ENCODE measurements around the gene LYVE1. TPM values are rescaled to one million over a fixed set of nuclear protein-coding genes. Genes with fewer than 3 reads are reported as not detected.

The LYVE1 gene
- total and polyA plus RNA-seq, 5 donors from 2014 or later: not detected

DNA sequence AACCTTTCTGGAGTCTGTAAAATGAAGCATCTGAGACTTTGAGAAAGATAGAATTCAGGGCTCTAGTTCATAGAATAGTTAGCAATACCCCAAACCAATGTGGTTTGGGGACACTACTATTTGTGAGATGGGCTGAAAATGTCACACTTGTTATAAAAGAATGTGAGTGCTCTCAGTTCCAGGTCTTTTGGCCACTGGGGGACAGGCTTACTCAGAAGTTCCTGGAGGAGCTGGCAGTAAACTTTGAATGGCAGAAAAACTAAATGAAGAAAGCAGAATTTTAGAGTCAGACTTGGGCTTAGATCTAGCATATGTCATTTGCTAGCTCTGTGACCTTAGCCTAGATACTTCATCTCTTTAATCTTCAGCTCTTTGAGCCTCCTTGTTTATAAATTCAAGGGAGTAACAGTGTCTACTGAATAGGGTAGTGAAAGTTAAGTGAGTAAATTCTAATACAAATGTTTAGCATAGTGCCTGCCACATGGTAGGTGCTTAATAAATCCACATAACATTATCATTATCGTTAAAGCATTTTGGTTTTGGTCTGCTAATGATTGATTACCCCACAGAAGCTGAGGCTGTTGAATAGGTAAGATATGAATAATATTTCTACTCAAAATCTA, 3.7 kb downstream of the LYVE1 start:
- no peaks in the 10 kb centered on the region for H3K9me3 ChIP-seq (ENCODE audit: control insufficient read depth in 2 of 2, low read length in 2 of 2)
- H3K27me3 ChIP-seq (ENCODE audit: control insufficient read depth, insufficient read depth, low read length): peaks cover 10% of the 10 kb centered on the region
- no peaks in the 10 kb centered on the region for H3K36me3 ChIP-seq (ENCODE audit: control insufficient read depth, insufficient read depth, low read length)
- ATAC-seq (ENCODE audit: low read depth in 2 of 2) (no peak), DNase-seq (peak in 1 of 3 donors; percentile 20)
- H3K4me3 ChIP-seq (ENCODE audit: low read depth, low read length): no peak overlapping the region
- Mint-ChIP-seq H3K36me3 (no peaks in the 10 kb centered on the region), H3K4me1 (no peaks in the 10 kb centered on the region), H3K27ac (peak overlapping the region in 1 of 3 donors; percentile 30), H3K4me3 (no peak overlapping the region), H3K9me3 (no peaks in the 10 kb centered on the region), H3K27me3 (peaks cover 22% of the 10 kb centered on the region)
- no peaks in the 10 kb centered on the region for H3K4me1 ChIP-seq (ENCODE audit: control insufficient read depth, insufficient read depth, low read length, poor library complexity, severe bottlenecking)
- H3K27ac ChIP-seq (ENCODE audit: insufficient read depth, low read length, poor library complexity, severe bottlenecking): no peak overlapping the region

DNA sequence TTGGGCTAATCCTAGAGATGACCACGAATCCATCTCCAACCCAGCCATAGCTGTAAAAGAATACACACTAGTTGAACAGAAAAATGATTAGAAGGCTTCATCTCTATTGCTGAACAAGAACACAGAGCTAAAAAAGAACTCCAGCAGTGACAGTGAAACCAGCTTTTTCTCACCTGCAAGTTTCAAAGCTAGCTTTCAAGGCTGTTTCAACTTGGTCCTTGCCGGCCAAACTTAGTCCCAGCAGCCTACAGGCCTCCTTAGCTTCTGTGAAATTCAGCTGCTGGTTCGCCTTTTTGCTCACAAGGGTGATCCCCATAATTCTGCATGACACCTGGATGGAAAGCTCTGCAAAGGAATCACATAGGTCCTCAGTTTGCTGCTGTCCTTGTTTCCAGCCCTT, 4.4 kb downstream of the LYVE1 start:
- Histone ChIP-seq H3K9me3 (ENCODE audit: control insufficient read depth in 2 of 2, low read length in 2 of 2) (no peaks in the 10 kb centered on the region), H3K4me1 (ENCODE audit: control insufficient read depth, insufficient read depth, low read length, poor library complexity, severe bottlenecking) (no peaks in the 10 kb centered on the region), H3K27me3 (ENCODE audit: control insufficient read depth, insufficient read depth, low read length) (peaks cover 11% of the 10 kb centered on the region), H3K4me3 (ENCODE audit: low read depth, low read length) (no peak overlapping the region), H3K36me3 (ENCODE audit: control insufficient read depth, insufficient read depth, low read length) (no peaks in the 10 kb centered on the region), H3K27ac (ENCODE audit: insufficient read depth, low read length, poor library complexity, severe bottlenecking) (no peak overlapping the region)
- H3K4me3 Mint-ChIP-seq: no peak overlapping the region
- H3K27me3 Mint-ChIP-seq: peaks cover 29% of the 10 kb centered on the region
- H3K36me3 Mint-ChIP-seq: no peaks in the 10 kb centered on the region
- no peaks in the 10 kb centered on the region for H3K4me1 Mint-ChIP-seq
- no peaks in the 10 kb centered on the region for H3K9me3 Mint-ChIP-seq
- H3K27ac Mint-ChIP-seq: peak overlapping the region in 1 of 3 donors; percentile 30
- ATAC-seq (ENCODE audit: low read depth in 2 of 2): no peak
- DNase-seq: no peak

DNA sequence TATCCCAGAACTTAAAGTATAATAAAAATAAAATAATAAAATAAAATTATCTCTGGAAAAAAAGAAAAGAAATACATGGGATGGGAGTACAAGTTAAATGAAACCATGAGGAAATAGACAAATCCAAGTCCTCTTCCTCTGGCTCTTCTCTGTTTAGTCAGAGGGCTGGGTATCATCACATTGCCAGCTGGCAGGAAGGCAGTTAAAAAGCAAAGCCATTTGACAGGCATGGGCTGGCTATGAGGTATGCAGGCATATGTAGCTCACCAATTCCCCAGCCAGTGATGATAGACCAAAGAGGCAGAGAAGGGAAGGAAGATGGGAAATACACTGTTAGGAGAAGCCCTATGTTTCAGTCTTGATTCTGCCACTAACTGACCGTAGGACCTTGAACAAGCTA, 6.5 kb downstream of the LYVE1 start:
- H3K4me3 ChIP-seq (ENCODE audit: low read depth, low read length): no peak overlapping the region
- ATAC-seq (ENCODE audit: low read depth in 2 of 2): no peak
- H3K36me3 Mint-ChIP-seq: no peaks in the 10 kb centered on the region

DNA sequence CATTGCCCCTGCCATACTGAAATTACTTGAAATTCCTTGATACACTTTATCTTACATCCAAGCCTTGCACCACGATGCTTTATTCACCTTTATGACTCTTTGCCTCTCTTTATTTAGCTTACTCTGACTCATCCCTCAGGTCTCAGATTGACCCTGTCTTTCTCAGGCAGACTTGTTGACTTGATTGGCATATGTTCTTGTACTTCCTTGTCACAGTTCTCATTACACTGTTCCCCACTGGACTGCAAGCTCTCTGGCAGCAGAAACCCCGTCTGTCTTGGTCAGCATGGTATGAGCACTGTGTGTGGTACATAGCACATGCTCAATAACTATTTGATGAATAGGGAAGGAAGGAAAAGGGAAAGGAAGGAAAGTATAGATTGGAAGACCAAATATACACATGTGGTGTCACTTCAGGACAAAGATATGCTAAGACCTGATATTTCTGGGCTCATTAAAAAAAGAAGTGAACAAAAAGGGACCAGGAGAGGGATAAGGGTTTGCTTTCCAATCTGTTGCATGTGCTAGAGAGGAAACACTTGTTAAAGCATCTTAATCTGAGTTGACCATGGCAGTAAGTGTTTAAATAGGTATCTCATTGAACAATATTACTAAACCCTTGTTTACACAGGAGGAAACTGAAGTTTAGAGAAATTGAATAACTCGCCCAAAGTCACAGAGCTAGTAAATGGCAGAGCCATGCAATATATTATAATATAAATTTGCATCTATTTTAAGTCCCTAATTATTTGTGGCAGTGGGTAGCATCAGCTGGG, 7.2 kb downstream of the LYVE1 start:
- Histone ChIP-seq H3K4me1 (ENCODE audit: control insufficient read depth, insufficient read depth, low read length, poor library complexity, severe bottlenecking) (no peaks in the 10 kb centered on the region), H3K9me3 (ENCODE audit: control insufficient read depth in 2 of 2, low read length in 2 of 2) (no peaks in the 10 kb centered on the region), H3K36me3 (ENCODE audit: control insufficient read depth, insufficient read depth, low read length) (no peaks in the 10 kb centered on the region), H3K4me3 (ENCODE audit: low read depth, low read length) (no peak overlapping the region), H3K27ac (ENCODE audit: insufficient read depth, low read length, poor library complexity, severe bottlenecking) (no peak overlapping the region), H3K27me3 (ENCODE audit: control insufficient read depth, insufficient read depth, low read length) (peaks cover 10% of the 10 kb centered on the region)
- H3K36me3 Mint-ChIP-seq: no peaks in the 10 kb centered on the region
- H3K9me3 Mint-ChIP-seq: no peaks in the 10 kb centered on the region
- H3K4me3 Mint-ChIP-seq: no peak overlapping the region
- H3K27ac Mint-ChIP-seq: peak overlapping the region in 1 of 3 donors; percentile 22
- DNase-seq (no peak), ATAC-seq (ENCODE audit: low read depth in 2 of 2) (no peak)
- no peaks in the 10 kb centered on the region for H3K4me1 Mint-ChIP-seq
- peaks cover 22% of the 10 kb centered on the region for H3K27me3 Mint-ChIP-seq

More for the DNA sequence above, 6.5 kb downstream of the LYVE1 start:
- Mint-ChIP-seq H3K27me3 (peaks cover 25% of the 10 kb centered on the region), H3K9me3 (no peaks in the 10 kb centered on the region), H3K4me1 (no peaks in the 10 kb centered on the region), H3K4me3 (no peak overlapping the region), H3K27ac (no peak overlapping the region)
- Histone ChIP-seq H3K27ac (ENCODE audit: insufficient read depth, low read length, poor library complexity, severe bottlenecking) (no peak overlapping the region), H3K27me3 (ENCODE audit: control insufficient read depth, insufficient read depth, low read length) (peaks cover 10% of the 10 kb centered on the region), H3K4me1 (ENCODE audit: control insufficient read depth, insufficient read depth, low read length, poor library complexity, severe bottlenecking) (no peaks in the 10 kb centered on the region), H3K9me3 (ENCODE audit: control insufficient read depth in 2 of 2, low read length in 2 of 2) (no peaks in the 10 kb centered on the region), H3K36me3 (ENCODE audit: control insufficient read depth, insufficient read depth, low read length) (no peaks in the 10 kb centered on the region)
- no peak for DNase-seq

DNA sequence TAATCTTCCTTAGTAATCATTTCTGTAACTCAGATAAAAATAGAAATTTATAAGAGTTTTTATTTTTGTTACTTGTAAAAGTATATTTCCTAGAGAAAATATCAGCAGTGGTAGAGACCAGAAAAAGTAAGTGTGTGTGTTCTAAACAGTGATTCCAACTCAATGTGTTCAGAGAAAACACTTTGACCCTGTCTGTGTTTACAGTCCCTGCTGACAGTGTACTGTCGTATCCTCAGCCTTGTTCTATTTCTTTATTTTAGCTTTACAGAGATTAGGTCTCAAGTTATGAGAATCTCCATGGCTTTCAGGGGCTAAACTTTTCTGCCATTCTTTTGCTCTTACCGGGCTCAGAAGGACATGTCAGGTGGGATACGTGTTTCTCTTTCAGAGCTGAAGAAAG, 10.2 kb downstream of the LYVE1 start:
- DNase-seq: no peak
- Histone ChIP-seq H3K36me3 (ENCODE audit: control insufficient read depth, insufficient read depth, low read length) (no peaks in the 10 kb centered on the region), H3K27ac (ENCODE audit: insufficient read depth, low read length, poor library complexity, severe bottlenecking) (no peak overlapping the region), H3K9me3 (ENCODE audit: control insufficient read depth in 2 of 2, low read length in 2 of 2) (no peaks in the 10 kb centered on the region), H3K27me3 (ENCODE audit: control insufficient read depth, insufficient read depth, low read length) (peaks cover 4% of the 10 kb centered on the region), H3K4me3 (ENCODE audit: low read depth, low read length) (no peak overlapping the region), H3K4me1 (ENCODE audit: control insufficient read depth, insufficient read depth, low read length, poor library complexity, severe bottlenecking) (no peaks in the 10 kb centered on the region)
- Mint-ChIP-seq H3K4me1 (no peaks in the 10 kb centered on the region), H3K4me3 (no peak overlapping the region), H3K27me3 (peaks cover 14% of the 10 kb centered on the region), H3K27ac (no peak overlapping the region), H3K36me3 (no peaks in the 10 kb centered on the region), H3K9me3 (no peaks in the 10 kb centered on the region)
- no peak for ATAC-seq (ENCODE audit: low read depth in 2 of 2)

DNA sequence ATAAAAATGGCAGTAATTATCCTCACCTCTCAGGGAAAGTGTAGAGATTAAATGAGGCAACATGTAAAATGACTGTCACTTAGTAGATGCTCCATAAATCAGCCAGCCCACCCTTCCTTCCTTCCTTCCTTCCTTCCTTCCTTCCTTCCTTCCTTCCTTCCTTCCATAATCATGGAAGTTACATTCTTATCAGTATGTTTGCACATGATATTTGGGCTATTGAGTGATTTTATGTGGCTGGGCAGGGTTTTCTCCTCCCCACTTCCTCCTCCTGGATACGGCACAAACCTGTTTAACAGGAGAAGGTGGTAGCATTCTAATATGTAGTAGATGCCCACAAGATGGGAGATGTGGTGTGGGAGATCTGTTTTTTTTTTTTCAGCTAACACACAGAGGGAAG, 11.9 kb downstream of the LYVE1 start:
- Mint-ChIP-seq H3K9me3 (peaks cover 0 to 5% (median 2%) of the 10 kb centered on the region in 7 donors), H3K4me1 (no peaks in the 10 kb centered on the region), H3K4me3 (no peak overlapping the region), H3K36me3 (no peaks in the 10 kb centered on the region), H3K27me3 (peaks cover 20% of the 10 kb centered on the region), H3K27ac (no peak overlapping the region)
- H3K4me1 ChIP-seq (ENCODE audit: control insufficient read depth, insufficient read depth, low read length, poor library complexity, severe bottlenecking): no peaks in the 10 kb centered on the region
- H3K4me3 ChIP-seq (ENCODE audit: low read depth, low read length): no peak overlapping the region
- peaks cover 0 to 3% of the 10 kb centered on the region in 2 experiments for H3K9me3 ChIP-seq (ENCODE audit: control insufficient read depth in 2 of 2, low read length in 2 of 2)
- DNase-seq (no peak), ATAC-seq (ENCODE audit: low read depth in 2 of 2) (no peak)
- H3K27ac ChIP-seq (ENCODE audit: insufficient read depth, low read length, poor library complexity, severe bottlenecking): no peak overlapping the region
- H3K27me3 ChIP-seq (ENCODE audit: control insufficient read depth, insufficient read depth, low read length): peaks cover 4% of the 10 kb centered on the region
- H3K36me3 ChIP-seq (ENCODE audit: control insufficient read depth, insufficient read depth, low read length): no peaks in the 10 kb centered on the region

DNA sequence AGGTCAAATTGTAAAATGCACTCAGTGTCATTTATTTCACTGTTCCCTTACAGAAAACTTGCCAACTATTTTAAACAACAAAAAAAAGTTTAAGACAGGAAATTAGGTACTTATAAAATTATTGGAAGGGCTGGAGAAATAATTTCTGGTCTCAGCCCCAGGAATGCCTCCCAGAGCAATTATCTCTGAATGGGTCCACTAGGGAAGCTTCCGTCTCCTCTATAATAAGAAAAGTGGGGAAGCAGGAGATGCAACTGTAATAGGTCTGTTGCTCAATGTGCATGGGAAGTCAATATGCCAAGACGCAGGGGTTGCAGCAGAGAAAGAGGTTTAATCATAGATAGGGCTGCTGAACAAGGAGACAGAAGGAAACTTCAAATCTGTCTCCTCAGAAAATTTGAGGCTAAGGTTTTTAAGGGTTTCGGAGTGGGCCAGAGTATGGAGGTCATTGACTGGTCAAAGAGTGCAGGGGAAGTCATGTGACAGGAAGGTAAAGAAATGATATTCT, 16.6 kb downstream of the LYVE1 start:
- no peak for DNase-seq
- Histone ChIP-seq H3K27me3 (ENCODE audit: control insufficient read depth, insufficient read depth, low read length) (peaks cover 7% of the 10 kb centered on the region), H3K4me1 (ENCODE audit: control insufficient read depth, insufficient read depth, low read length, poor library complexity, severe bottlenecking) (no peaks in the 10 kb centered on the region), H3K4me3 (ENCODE audit: low read depth, low read length) (no peak overlapping the region), H3K27ac (ENCODE audit: insufficient read depth, low read length, poor library complexity, severe bottlenecking) (no peak overlapping the region), H3K36me3 (ENCODE audit: control insufficient read depth, insufficient read depth, low read length) (no peaks in the 10 kb centered on the region), H3K9me3 (ENCODE audit: control insufficient read depth in 2 of 2, low read length in 2 of 2) (peaks cover 0 to 4% of the 10 kb centered on the region in 2 experiments)
- peaks cover 25% of the 10 kb centered on the region for H3K27me3 Mint-ChIP-seq
- no peaks in the 10 kb centered on the region for H3K36me3 Mint-ChIP-seq
- H3K9me3 Mint-ChIP-seq: peaks cover 0 to 5% (median 2%) of the 10 kb centered on the region in 7 donors
- no peak for ATAC-seq (ENCODE audit: low read depth in 2 of 2)
- no peak overlapping the region for H3K4me3 Mint-ChIP-seq
- H3K4me1 Mint-ChIP-seq: no peaks in the 10 kb centered on the region
- H3K27ac Mint-ChIP-seq: no peak overlapping the region

DNA sequence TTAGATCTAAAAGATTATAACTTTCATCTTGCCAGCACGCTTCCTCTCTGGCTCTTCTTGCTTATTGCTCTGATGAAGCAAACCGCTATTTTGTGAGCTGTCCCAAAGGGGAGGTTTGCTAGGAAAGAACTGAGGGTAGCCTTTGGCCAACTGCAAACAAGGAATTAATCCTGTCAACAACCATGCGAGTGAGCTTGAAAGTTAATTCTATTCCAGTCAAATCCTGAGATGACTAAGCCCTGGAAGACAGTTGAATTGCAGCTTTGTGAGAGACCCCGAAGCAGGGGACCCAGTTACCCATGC, 17.2 kb downstream of the LYVE1 start:
- no peaks in the 10 kb centered on the region for H3K36me3 Mint-ChIP-seq
- H3K27ac Mint-ChIP-seq: no peak overlapping the region
- H3K27me3 Mint-ChIP-seq: peaks cover 21% of the 10 kb centered on the region
- Histone ChIP-seq H3K9me3 (ENCODE audit: control insufficient read depth in 2 of 2, low read length in 2 of 2) (peaks cover 0 to 4% of the 10 kb centered on the region in 2 experiments), H3K36me3 (ENCODE audit: control insufficient read depth, insufficient read depth, low read length) (no peaks in the 10 kb centered on the region), H3K4me3 (ENCODE audit: low read depth, low read length) (no peak overlapping the region), H3K4me1 (ENCODE audit: control insufficient read depth, insufficient read depth, low read length, poor library complexity, severe bottlenecking) (no peaks in the 10 kb centered on the region), H3K27me3 (ENCODE audit: control insufficient read depth, insufficient read depth, low read length) (peaks cover 7% of the 10 kb centered on the region), H3K27ac (ENCODE audit: insufficient read depth, low read length, poor library complexity, severe bottlenecking) (no peak overlapping the region)
- peaks cover 0 to 5% (median 2%) of the 10 kb centered on the region in 7 donors for H3K9me3 Mint-ChIP-seq
- no peaks in the 10 kb centered on the region for H3K4me1 Mint-ChIP-seq
- H3K4me3 Mint-ChIP-seq: no peak overlapping the region
- DNase-seq (no peak), ATAC-seq (ENCODE audit: low read depth in 2 of 2) (no peak)

Measured in CD4-positive, CD25-positive, alpha-beta regulatory T cell (primary cell).